Neural cell (in vitro differentiated cells): ENCODE data around the gene PTPRN2. TPM values are rescaled to one million over a fixed set of nuclear protein-coding genes. Genes with fewer than 3 reads are reported as not detected.

ENCODE experiments used
- H2AFZ ChIP-seq: fragments of 200-600, 300-800 bp; sonication (generic), shearing (Covaris generic); 2 replicates; pipeline ENCODE4 v1.6.0; 2014; ENCODE audit warnings: low read depth, mild to moderate bottlenecking, antibody characterized with exemption, low read length, moderate library complexity
- H3F3A ChIP-seq: fragments of 200-600 bp; shearing (Covaris generic); 2 replicates; pipeline ENCODE4 v1.6.1; 2016; ENCODE audit warnings: mild to moderate bottlenecking, moderate library complexity, mixed read lengths, antibody characterized with exemption, low read length; ENCODE audit not compliant: insufficient read depth, poor library complexity, severe bottlenecking
- H3K27ac ChIP-seq: fragments of 200-600, 300-800 bp; sonication (generic), shearing (Covaris generic); 2 replicates; pipeline ENCODE4 v1.5.1; 2014; ENCODE audit warnings: mild to moderate bottlenecking, low read length, moderate library complexity
- H3K27me3 ChIP-seq: fragments of 300-800, 200-600 bp; sonication (generic), shearing (Covaris generic); 2 replicates; pipeline ENCODE4 v1.6.0; 2014; ENCODE audit warnings: mild to moderate bottlenecking, low read depth, low read length, moderate library complexity; ENCODE audit not compliant: insufficient read depth
- H3K36me3 ChIP-seq: fragments of 300-800, 200-600 bp; sonication (generic), shearing (Covaris generic); 2 replicates; pipeline ENCODE4 v1.5.1; 2014; ENCODE audit warnings: mild to moderate bottlenecking, antibody characterized with exemption, low read length, moderate library complexity; ENCODE audit not compliant: insufficient read depth
- H3K4me2 ChIP-seq: fragments of 300-800, 200-600 bp; sonication (generic), shearing (Covaris generic); 2 replicates; pipeline ENCODE4 v1.6.0; 2014; ENCODE audit warnings: mild to moderate bottlenecking, low read length
- H3K4me3 ChIP-seq: fragments of 300-800, 200-600 bp; sonication (generic), shearing (Covaris generic); 2 replicates; pipeline ENCODE4 v1.5.1; 2014; ENCODE audit warnings: mild to moderate bottlenecking, low read length, moderate library complexity
- H3K79me2 ChIP-seq: fragments of 200-600 bp; shearing (Covaris generic); replicated peaks from 2 replicates; pipeline ENCODE4 v1.6.0; 2014; ENCODE audit warnings: mild to moderate bottlenecking, low read length, moderate library complexity; ENCODE audit not compliant: insufficient read depth
- H3K9ac ChIP-seq: fragments of 300-800, 200-600 bp; sonication (generic), shearing (Covaris generic); 2 replicates; pipeline ENCODE4 v1.6.1; 2016; ENCODE audit warnings: mild to moderate bottlenecking, low read length, mixed read lengths
- H3K9me2 ChIP-seq: fragments of 200-600 bp; shearing (Covaris generic); 2 replicates; pipeline ENCODE4 v1.6.1; 2016; ENCODE audit warnings: mild to moderate bottlenecking, low read length, mixed read lengths; ENCODE audit not compliant: insufficient read depth
- H3K9me3 ChIP-seq: fragments of 200-600, 300-800 bp; sonication (generic), shearing (Covaris generic); 2 replicates; pipeline ENCODE4 v1.6.1; 2016; ENCODE audit warnings: mild to moderate bottlenecking, mixed run types, low read length, moderate library complexity, mixed read lengths
- H4K20me1 ChIP-seq: fragments of 200-600 bp; shearing (Covaris generic); 2 replicates; pipeline ENCODE4 v1.6.1; 2016; ENCODE audit warnings: mild to moderate bottlenecking, mixed run types; ENCODE audit not compliant: insufficient read depth
- CTCF ChIP-seq: fragments of 450-650 bp; IDR thresholded peaks from 2 replicates; pipeline ENCODE4 v1.5.1; 2014; ENCODE audit warnings: antibody characterized with exemption, mild to moderate bottlenecking, moderate library complexity; ENCODE audit not compliant: poor library complexity, severe bottlenecking
- EP300 ChIP-seq: fragments of 450-650 bp; conservative IDR thresholded peaks from 2 replicates; pipeline ENCODE4 v1.6.1; 2014; ENCODE audit warnings: antibody characterized with exemption, mild to moderate bottlenecking, moderate library complexity; ENCODE audit not compliant: poor library complexity, severe bottlenecking
- EZH2 ChIP-seq: fragments of 200-600, 300-800 bp; shearing (Covaris generic), sonication (generic); IDR thresholded peaks from 2 replicates; pipeline ENCODE4 v1.6.1; 2014; ENCODE audit warnings: antibody characterized with exemption, low read length, borderline replicate concordance, mild to moderate bottlenecking; ENCODE audit not compliant: insufficient read depth, poor library complexity, severe bottlenecking
- MXI1 ChIP-seq: fragments of 450-650 bp; conservative IDR thresholded peaks from 2 replicates; pipeline ENCODE4 v1.6.1; 2014; ENCODE audit warnings: antibody characterized with exemption, mild to moderate bottlenecking; ENCODE audit not compliant: poor library complexity, severe bottlenecking
- POLR2AphosphoS5 ChIP-seq: IDR thresholded peaks from 2 replicates; pipeline ENCODE4 v1.6.1; 2012
- RAD21 ChIP-seq: fragments of 450-650 bp; conservative IDR thresholded peaks from 2 replicates; pipeline ENCODE4 v1.6.1; 2014; ENCODE audit warnings: antibody characterized with exemption, mild to moderate bottlenecking, moderate library complexity
- REST ChIP-seq: IDR thresholded peaks from 2 replicates; pipeline ENCODE4 v1.6.1; 2012; ENCODE audit warnings: borderline replicate concordance
- SMC3 ChIP-seq: fragments of 450-650 bp; conservative IDR thresholded peaks from 2 replicates; pipeline ENCODE4 v1.6.1; 2014; ENCODE audit warnings: antibody characterized with exemption, mild to moderate bottlenecking, moderate library complexity; ENCODE audit not compliant: poor library complexity
- TAF1 ChIP-seq: IDR thresholded peaks from 2 replicates; pipeline ENCODE4 v1.6.1; 2012; ENCODE audit warnings: low read depth
- polyA plus RNA-seq: library from polyadenylated mRNA; depleted of rRNA; stranded (reverse); fragments of >200 nt; gene quantifications from 2 replicates; pipeline ENCODE4 v1.2.3, GENCODE V29; 2014

The PTPRN2 gene
- polyA plus RNA-seq, 1 donor from 2014 or later: 31.0 TPM

- Histone ChIP-seq H3K9ac (no peak overlapping the region), H3K4me3 (no peak overlapping the region), H4K20me1 (peaks cover 30% of the 10 kb centered on the region), H3K9me2 (no peaks in the 10 kb centered on the region), H3K4me2 (no peak overlapping the region), H3K27ac (no peak overlapping the region), H3K36me3 (peaks cover 9% of the 10 kb centered on the region), H3K79me2 (peaks cover 93% of the 10 kb centered on the region), H3K9me3 (no peaks in the 10 kb centered on the region), H2AFZ (no peak overlapping the region), H3F3A (no peaks in the 10 kb centered on the region), H3K27me3 (no peaks in the 10 kb centered on the region)
- TF ChIP-seq MXI1: no peak
- no peak for TF ChIP-seq POLR2AphosphoS5
- TF ChIP-seq SMC3: no peak
- TF ChIP-seq TAF1: no peak
- TF ChIP-seq EZH2: no peak
- no peak for TF ChIP-seq CTCF
- no peak for TF ChIP-seq REST
- no peak for TF ChIP-seq EP300
- no peak for TF ChIP-seq RAD21
Measured at GRCh38 chr7:157670490-157671357, 916.9 kb downstream of the PTPRN2 start.

GRCh38 chr7:157669768-157670351 is 917.8 kb downstream of the PTPRN2 start:
- Histone ChIP-seq H2AFZ (no peak overlapping the region), H3K9me3 (no peaks in the 10 kb centered on the region), H3K27ac (no peak overlapping the region), H3K9me2 (no peaks in the 10 kb centered on the region), H3K36me3 (peaks cover 14% of the 10 kb centered on the region), H3K4me3 (no peak overlapping the region), H3K4me2 (no peak overlapping the region), H3K27me3 (no peaks in the 10 kb centered on the region), H4K20me1 (peaks cover 27% of the 10 kb centered on the region), H3K9ac (no peak overlapping the region), H3F3A (no peaks in the 10 kb centered on the region), H3K79me2 (peaks cover 93% of the 10 kb centered on the region)
- TF ChIP-seq MXI1 (no peak), POLR2AphosphoS5 (no peak), RAD21 (no peak), TAF1 (no peak), SMC3 (no peak), REST (no peak), EZH2 (no peak), EP300 (no peak), CTCF (no peak)
